GM12874 (cell line): Measurements from ENCODE around the gene CPT1A.

Experiments
- CTCF ChIP-seq: IDR thresholded peaks from 2 replicates; pipeline ENCODE4 v1.5.1; 2011; ENCODE audit warnings: low read depth, mild to moderate bottlenecking, control low read depth, low read length, moderate library complexity; ENCODE audit not compliant: insufficient read depth

Gene CPT1A

GRCh38 chr11:68872216-68873003 is 30.7 kb upstream of the CPT1A start:
- TF ChIP-seq CTCF: no peak

GRCh38 chr11:68870470-68870869 is 28.8 kb upstream of the CPT1A start:
- TF ChIP-seq CTCF: no peak

GRCh38 chr11:68868221-68868835 is 26.6 kb upstream of the CPT1A start:
- no peak for TF ChIP-seq CTCF

- TF ChIP-seq CTCF: no peak
These were observed 25.4 kb upstream of the CPT1A start for GRCh38 chr11:68867066-68867465.

GRCh38 chr11:68865241-68865640 is 23.5 kb upstream of the CPT1A start:
- TF ChIP-seq CTCF: no peak

- no peak for TF ChIP-seq CTCF
These were observed 22.0 kb upstream of the CPT1A start for GRCh38 chr11:68863553-68864265.

- no peak for TF ChIP-seq CTCF
These were observed 20.7 kb upstream of the CPT1A start for GRCh38 chr11:68862421-68862820.
